Mucosa of rectum (tissue), 2 donors: Measurements from ENCODE around the gene KRTAP5-2.
"Not testable (repeated sequence)": the region's sequence is repeated elsewhere in the genome, so short reads cannot be mapped to it uniquely, and the experiment has no call there.

Experiments
- H3K27ac ChIP-seq, 2 donors: one replicate each; pipeline ENCODE4 v1.7.0; 2013; ENCODE audit warnings: inconsistent platforms in 2 of 2, low read depth in 2 of 2, low read length in 2 of 2
- H3K27me3 ChIP-seq, 2 donors: one replicate each; pipeline ENCODE4 v1.7.0; 2013; ENCODE audit warnings: low read length in 2 of 2; ENCODE audit not compliant: control insufficient read depth in 2 of 2, insufficient read depth in 2 of 2
- H3K36me3 ChIP-seq, 2 donors: one replicate each; pipeline ENCODE4 v1.7.0; 2013; ENCODE audit warnings: low read length in 2 of 2; ENCODE audit not compliant: control insufficient read depth in 2 of 2, insufficient read depth in 2 of 2
- H3K4me1 ChIP-seq, 2 donors: one replicate each; pipeline ENCODE4 v1.7.0; 2013; ENCODE audit warnings: low read length in 2 of 2, mild to moderate bottlenecking in 1 of 2; ENCODE audit not compliant: control insufficient read depth in 2 of 2, insufficient read depth in 2 of 2
- H3K4me3 ChIP-seq, 2 donors: one replicate each; pipeline ENCODE4 v1.7.0; 2013; ENCODE audit warnings: low read length in 2 of 2
- H3K9ac ChIP-seq, 2 donors: one replicate each; pipeline ENCODE4 v1.7.0; 2013; ENCODE audit warnings: low read length in 2 of 2, low read depth in 1 of 2, mild to moderate bottlenecking in 1 of 2
- H3K9me3 ChIP-seq, 2 donors: one replicate each; pipeline ENCODE4 v1.7.0; 2013; ENCODE audit warnings: low read length in 2 of 2; ENCODE audit not compliant: control insufficient read depth in 2 of 2
- donor health status: healthy.
- donor health status: Normal muscosa, but diverticular disease.

Gene KRTAP5-2

GRCh38 chr11:1628506-1629325 is 30.6 kb upstream of the KRTAP5-2 start:
- Histone ChIP-seq H3K27me3 (peaks cover 4 to 16% of the 10 kb centered on the region in 2 donors), H3K4me3 (no peak overlapping the region)

DNA sequence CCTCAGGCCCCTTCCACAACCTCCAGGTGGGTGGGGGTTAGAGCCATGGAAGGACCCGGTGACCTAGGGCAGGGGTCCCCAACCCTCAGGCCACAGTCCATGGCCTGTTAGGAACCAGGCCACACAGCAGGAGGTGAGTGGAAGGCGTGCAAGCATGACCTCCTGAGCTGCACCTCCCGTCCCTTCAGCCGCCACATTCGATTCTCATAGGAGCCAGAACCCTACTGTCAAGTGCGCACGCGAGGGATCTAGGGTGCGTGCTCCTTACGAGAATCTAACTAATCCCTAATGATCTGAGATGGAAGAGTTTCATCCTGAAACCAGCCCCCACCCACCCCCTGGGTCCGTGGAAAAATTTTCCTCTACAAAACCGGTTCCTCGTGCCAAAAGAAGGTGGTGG is 27.4 kb upstream of the KRTAP5-2 start:
- no peak overlapping the region for H3K27ac ChIP-seq
- H3K4me3 ChIP-seq, result no peak overlapping the region
- no peaks in the 10 kb centered on the region for H3K36me3 ChIP-seq
- H3K4me1 ChIP-seq, result no peaks in the 10 kb centered on the region
- peaks cover 4 to 9% of the 10 kb centered on the region in 2 donors for H3K27me3 ChIP-seq
- H3K9ac ChIP-seq, result no peak overlapping the region
- H3K9me3 ChIP-seq, result no peaks in the 10 kb centered on the region

More at GRCh38 chr11:1628506-1629325, 30.6 kb upstream of the KRTAP5-2 start:
- Histone ChIP-seq H3K9me3 (no peaks in the 10 kb centered on the region), H3K4me1 (no peaks in the 10 kb centered on the region), H3K36me3 (no peaks in the 10 kb centered on the region), H3K27ac (no peak overlapping the region), H3K9ac (no peak overlapping the region)

GRCh38 chr11:1624621-1625020 is 26.5 kb upstream of the KRTAP5-2 start:
- H3K27ac ChIP-seq, result no peak overlapping the region
- H3K4me1 ChIP-seq, result no peaks in the 10 kb centered on the region
- no peaks in the 10 kb centered on the region for H3K36me3 ChIP-seq
- peaks cover 2 to 5% of the 10 kb centered on the region in 2 donors for H3K27me3 ChIP-seq
- no peak overlapping the region for H3K4me3 ChIP-seq
- H3K9me3 ChIP-seq, result no peaks in the 10 kb centered on the region
- no peak overlapping the region for H3K9ac ChIP-seq

DNA sequence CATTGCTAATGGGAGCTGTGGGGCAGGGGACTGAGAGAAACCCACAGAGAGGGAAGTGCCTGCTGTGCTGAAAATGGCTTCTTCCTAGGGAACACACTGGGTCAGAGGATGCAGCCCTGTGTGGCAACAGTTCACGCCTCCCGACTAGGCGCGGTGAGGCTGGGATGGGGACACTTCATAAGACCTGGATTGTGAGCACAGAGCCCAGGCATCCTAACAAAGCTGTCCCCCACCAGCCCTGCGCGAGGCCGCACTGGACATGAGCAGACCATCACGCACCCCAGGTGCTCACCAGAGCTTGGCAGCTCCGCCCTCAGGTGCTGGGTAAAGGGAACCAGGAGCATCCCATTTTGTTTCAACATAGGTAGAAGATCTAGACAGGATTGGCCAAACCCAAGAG is 25.6 kb upstream of the KRTAP5-2 start:
- H3K27me3 ChIP-seq, result peaks cover 2 to 5% of the 10 kb centered on the region in 2 donors
- no peaks in the 10 kb centered on the region for H3K36me3 ChIP-seq
- no peaks in the 10 kb centered on the region for H3K4me1 ChIP-seq
- H3K4me3 ChIP-seq, result no peak overlapping the region
- H3K9ac ChIP-seq, result no peak overlapping the region
- H3K27ac ChIP-seq, result no peak overlapping the region
- H3K9me3 ChIP-seq, result no peaks in the 10 kb centered on the region

DNA sequence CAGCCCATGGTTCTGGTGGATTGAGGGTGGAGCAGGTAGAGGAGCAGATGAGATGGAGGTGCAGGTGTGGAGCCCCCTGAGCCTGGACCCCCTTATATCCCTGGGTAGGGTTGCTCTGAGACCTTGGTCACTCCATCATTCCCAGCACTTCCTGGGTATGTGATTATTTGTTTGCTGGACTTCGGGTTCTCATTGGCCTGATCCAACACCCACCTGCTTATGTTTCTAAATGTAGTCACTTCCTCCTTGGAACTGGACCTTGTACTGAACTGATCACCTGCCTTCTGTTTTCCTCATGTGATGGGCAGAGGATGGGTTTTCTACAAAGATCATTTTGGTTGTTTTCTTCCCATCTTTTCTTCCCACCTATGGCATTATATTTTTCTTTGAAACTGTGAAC is 24.0 kb upstream of the KRTAP5-2 start, which contains the start of gene KRTAP5-4:
Gene KRTAP5-4 (minus strand): TSS at position 53 of the 400 bp plus-strand sequence. CDS start 45 bp downstream, at position 8.
- Histone ChIP-seq H3K4me1 (no peaks in the 10 kb centered on the region), H3K9ac (no peak within 1 kb of the TSS), H3K36me3 (no peaks in the 10 kb centered on the region), H3K4me3 (no peak within 1 kb of the TSS), H3K27me3 (peaks cover 1 to 2% of the 10 kb centered on the region in 2 donors), H3K27ac (no peak within 1 kb of the TSS), H3K9me3 (no peaks in the 10 kb centered on the region)

GRCh38 chr11:1619449-1619848 is 21.4 kb upstream of the KRTAP5-2 start:
- Histone ChIP-seq H3K9me3 (no peaks in the 10 kb centered on the region), H3K4me1 (no peaks in the 10 kb centered on the region), H3K27me3 (peaks cover 0 to 2% of the 10 kb centered on the region in 2 donors), H3K27ac (no peak overlapping the region), H3K9ac (no peak overlapping the region), H3K36me3 (no peaks in the 10 kb centered on the region), H3K4me3 (no peak overlapping the region)

- Histone ChIP-seq H3K4me1 (no peaks in the 10 kb centered on the region), H3K27me3 (peaks cover 0 to 2% of the 10 kb centered on the region in 2 donors), H3K9ac (no peak overlapping the region), H3K4me3 (no peak overlapping the region), H3K27ac (no peak overlapping the region), H3K9me3 (no peaks in the 10 kb centered on the region), H3K36me3 (no peaks in the 10 kb centered on the region)
Measured at GRCh38 chr11:1618231-1618630, 20.1 kb upstream of the KRTAP5-2 start.

GRCh38 chr11:1608363-1608762 is 10.3 kb upstream of the KRTAP5-2 start, which contains the start of gene KRTAP5-3:
Gene KRTAP5-3 (minus strand): TSS chr11:1608463. CDS start chr11:1608385, 78 bp downstream.
- H3K9ac ChIP-seq, result no peak within 1 kb of the TSS
- H3K36me3 ChIP-seq, result no peaks in the 10 kb centered on the region
- H3K9me3 ChIP-seq, result no peaks in the 10 kb centered on the region
- no peak within 1 kb of the TSS for H3K4me3 ChIP-seq
- no peaks in the 10 kb centered on the region for H3K4me1 ChIP-seq
- peaks cover 0 to 3% of the 10 kb centered on the region in 2 donors for H3K27me3 ChIP-seq
- no peak within 1 kb of the TSS for H3K27ac ChIP-seq

GRCh38 chr11:1607901-1608300 is 9.8 kb upstream of the KRTAP5-2 start:
- H3K4me3 ChIP-seq, H3K9me3 ChIP-seq, H3K27me3 ChIP-seq, H3K27ac ChIP-seq, H3K4me1 ChIP-seq, H3K9ac ChIP-seq, H3K36me3 ChIP-seq: not testable (repeated sequence)

DNA sequence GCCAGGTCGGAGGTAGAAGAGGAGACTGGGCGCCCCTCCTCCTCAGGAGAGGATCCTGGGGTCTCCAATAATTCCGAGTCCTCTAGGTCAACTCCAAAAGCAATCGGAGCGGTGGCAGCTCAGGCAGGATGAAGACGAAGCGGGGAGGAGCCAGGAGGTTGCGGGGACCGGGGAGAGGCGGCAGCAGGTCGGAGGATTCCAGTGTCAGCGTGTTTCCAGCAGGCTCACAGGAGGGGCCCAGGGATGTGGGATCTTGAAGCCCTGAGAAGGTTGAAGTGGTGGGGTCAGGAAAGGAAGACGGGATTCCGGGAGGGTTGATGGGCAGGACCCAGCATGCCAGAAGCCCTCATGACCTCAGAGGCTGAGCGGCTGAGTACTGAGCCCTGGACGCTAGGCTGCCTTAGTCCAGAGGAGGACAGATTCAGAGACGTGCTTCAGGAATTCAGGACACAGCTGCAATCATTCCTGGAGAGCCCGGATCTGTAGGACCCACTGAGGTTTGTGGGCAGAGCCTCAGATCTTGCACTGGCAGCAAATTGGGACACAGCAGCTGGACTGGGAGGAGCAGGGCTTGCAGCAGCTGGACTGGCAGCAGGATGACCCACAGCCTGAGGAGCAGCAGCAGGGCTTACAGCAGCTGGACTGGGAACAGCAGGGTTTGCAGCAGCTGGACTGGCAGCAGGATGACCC is 9.2 kb upstream of the KRTAP5-2 start:
- H3K4me1 ChIP-seq, result not testable (repeated sequence)

More for the DNA sequence above, 9.2 kb upstream of the KRTAP5-2 start:
- not testable (repeated sequence) for H3K36me3 ChIP-seq, H3K9ac ChIP-seq, H3K4me3 ChIP-seq, H3K27ac ChIP-seq, H3K9me3 ChIP-seq, H3K27me3 ChIP-seq
